Kasumi-1 (cell line): ENCODE results near the gene CERK.
"Not testable (repeated sequence)": the region's sequence is repeated elsewhere in the genome, so short reads cannot be mapped to it uniquely, and the experiment has no call there.

ENCODE experiments used
- DNase-seq, 2 experiments: peaks; one replicate each; lab custom pipeline; 2025; lab: John Stamatoyannopoulos, UW

CERK gene

GRCh38 chr22:46648225-46648820 lies 89.7 kb downstream of the CERK start:
- DNase-seq, result not testable (repeated sequence)

DNA sequence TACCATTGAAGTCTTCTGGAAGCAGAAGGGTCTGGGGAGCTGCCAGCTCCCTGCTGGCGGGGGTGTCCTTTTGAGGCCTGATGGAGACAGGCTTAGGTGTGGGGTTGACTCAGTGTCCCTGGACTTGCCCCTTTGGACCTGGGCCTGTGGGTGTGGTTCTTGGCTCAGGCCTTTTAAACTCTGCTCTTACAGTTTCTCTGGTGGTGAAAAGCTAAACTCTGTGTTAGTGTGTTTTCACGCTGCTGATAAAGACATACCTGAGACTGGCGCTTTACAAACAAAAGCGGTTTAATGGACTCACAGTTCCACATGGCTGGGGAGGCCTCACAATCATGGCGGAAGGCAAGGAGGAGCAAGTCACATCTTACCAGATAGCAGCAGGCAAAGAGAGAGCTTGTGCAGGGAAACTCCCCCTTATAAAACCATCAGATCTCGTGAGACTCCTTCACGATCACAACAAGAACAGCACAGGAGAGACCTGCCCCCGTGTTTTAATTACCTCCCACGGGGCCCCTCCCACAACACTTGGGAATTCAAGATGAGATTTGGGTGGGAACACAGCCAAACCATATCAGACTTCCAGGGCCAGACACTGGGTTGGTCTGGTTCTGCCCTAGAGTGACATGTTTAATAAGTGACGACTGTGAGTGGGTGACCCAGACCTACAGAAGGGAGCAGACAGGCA lies 91.4 kb downstream of the CERK start:
- DNase-seq, result no peak

- not testable (repeated sequence) for DNase-seq
Measured at GRCh38 chr22:46642840-46643480, 95.1 kb downstream of the CERK start.

DNA sequence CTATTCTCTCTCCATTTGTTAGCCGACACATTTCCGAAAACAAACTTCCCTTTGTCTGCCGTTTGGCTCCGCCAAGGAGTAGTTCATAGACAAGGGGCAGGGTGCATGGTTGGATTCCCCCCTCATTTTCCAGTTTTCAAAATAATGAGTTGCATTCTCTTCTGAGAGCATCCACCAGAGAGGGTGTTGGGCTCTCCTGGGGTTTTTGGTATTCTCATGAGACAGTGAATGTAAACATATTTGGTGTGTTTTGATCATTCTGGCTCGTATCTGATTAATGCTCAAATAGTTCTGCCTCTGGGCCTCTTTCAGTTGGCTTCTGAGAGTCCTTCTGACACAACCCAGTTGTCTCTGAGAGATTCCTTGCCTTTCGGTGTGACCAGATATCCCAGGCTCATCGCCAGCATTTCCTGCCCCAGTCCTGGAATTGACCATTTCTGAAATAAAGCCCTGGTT lies 96.2 kb downstream of the CERK start:
- DNase-seq, result no peak

GRCh38 chr22:46640293-46641055 lies 97.6 kb downstream of the CERK start:
- no peak for DNase-seq

GRCh38 chr22:46639843-46640242 lies 98.2 kb downstream of the CERK start:
- DNase-seq, result no peak

DNA sequence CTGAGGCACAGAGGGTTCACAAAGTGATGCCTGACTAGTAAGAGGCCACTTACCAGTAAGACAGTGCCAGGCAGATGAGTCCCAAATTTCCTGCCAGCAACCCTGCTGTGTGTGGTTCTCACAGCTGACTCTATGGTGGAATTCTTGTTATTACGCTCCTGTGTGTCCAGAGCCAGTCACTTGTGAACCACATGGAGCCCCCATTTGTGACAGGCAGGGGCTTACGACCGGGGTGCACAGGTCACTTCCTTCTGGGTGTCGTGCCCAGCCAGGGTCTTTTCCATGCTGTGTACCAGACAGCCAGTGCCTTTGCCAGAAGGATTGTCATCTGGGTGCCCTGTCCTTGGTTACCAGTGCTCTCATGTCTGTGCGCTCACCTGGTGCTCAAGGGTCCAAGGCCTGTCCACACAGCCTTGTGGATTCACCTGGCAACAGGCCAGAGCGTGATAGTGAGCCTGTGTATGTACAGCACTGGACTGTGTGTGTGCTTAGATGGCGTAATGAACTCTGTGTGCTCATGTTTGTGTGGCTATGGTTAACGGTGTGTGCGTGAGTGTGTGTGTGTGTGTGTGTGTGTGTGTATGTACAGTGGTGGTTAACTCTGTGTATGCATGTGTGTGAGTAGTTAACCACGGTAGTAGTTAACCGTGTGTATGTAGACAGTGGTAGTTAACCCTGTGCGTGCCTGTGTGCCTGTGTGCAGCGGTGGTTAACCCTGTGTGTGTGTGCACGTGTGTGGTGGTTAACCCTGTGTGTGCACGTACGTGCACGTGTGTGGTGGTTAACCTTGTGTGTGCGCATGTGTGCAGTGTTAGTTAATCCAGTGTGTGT lies 99.2 kb downstream of the CERK start:
- no peak for DNase-seq

GRCh38 chr22:46637711-46638600 lies 100.1 kb downstream of the CERK start:
- no peak for DNase-seq

DNA sequence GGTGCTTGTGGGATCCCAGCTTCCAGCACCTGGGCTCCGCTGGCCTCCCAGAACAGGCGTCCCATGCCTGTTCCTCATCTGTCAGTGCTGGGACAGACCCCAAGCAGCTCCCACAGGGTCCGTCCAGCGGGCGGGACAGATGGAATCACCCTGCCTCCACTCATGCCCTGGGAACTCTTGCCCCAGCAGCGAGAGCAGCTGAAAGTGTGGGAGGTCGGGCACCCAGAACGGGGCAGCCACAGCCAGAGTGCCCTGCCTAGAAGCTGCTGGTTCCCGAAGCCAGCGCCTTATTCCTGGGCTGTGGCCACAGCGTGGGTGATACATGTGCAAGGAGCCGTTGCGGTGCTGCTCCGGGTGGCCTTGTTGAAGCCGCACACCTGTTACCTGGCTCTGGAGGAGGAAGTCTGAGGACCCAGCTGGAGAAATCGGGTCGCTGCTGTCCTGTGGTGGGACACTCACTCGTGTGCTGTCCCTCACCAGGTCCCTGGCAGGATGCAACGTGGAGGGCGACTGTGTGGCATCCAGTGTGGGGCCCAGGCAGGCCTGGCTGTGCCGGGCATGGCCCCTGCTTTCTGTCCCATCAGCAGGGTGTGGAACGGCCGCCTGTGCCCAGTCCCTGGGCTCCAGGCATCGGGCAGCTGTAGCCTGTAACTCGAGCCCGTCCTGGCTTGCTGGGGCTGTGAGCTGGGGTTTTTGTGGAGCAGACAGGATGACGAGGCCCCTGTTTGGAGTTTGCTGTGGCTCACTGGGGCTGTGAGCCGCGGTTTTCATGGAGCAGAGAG lies 101.6 kb downstream of the CERK start:
- DNase-seq, result no peak

DNA sequence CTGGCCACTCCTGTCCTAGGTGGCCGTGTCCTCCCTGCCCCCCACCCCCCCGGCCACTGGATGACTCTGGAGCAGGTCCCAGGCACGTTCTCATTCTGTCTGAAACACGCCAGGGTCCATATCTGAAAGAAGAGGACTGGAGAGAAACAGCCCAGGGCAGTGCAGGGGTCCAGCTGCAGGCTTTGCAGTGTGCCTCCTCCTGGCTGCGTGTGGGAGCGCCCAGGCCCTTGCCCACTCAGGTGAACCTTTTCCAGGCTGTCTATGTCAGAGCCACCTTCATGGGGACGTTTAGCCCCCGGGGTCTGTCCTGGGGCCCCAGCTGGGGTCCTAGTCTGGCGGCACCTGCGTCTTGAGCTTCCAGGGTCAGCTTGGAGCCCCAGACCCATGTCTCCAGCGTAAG lies 102.3 kb downstream of the CERK start:
- DNase-seq, result no peak

- DNase-seq, result not testable (repeated sequence)
Measured at GRCh38 chr22:46634973-46635685, 102.9 kb downstream of the CERK start.
